CD4-positive, alpha-beta T cell treated with Interleukin-15 for 1 hour (primary cell): Measurements from ENCODE around the gene C12orf57.

ENCODE experiments used
- DNase-seq: peaks from one replicate; pipeline ENCODE4 v3.0.0-alpha.2; 2020

Gene C12orf57

DNA sequence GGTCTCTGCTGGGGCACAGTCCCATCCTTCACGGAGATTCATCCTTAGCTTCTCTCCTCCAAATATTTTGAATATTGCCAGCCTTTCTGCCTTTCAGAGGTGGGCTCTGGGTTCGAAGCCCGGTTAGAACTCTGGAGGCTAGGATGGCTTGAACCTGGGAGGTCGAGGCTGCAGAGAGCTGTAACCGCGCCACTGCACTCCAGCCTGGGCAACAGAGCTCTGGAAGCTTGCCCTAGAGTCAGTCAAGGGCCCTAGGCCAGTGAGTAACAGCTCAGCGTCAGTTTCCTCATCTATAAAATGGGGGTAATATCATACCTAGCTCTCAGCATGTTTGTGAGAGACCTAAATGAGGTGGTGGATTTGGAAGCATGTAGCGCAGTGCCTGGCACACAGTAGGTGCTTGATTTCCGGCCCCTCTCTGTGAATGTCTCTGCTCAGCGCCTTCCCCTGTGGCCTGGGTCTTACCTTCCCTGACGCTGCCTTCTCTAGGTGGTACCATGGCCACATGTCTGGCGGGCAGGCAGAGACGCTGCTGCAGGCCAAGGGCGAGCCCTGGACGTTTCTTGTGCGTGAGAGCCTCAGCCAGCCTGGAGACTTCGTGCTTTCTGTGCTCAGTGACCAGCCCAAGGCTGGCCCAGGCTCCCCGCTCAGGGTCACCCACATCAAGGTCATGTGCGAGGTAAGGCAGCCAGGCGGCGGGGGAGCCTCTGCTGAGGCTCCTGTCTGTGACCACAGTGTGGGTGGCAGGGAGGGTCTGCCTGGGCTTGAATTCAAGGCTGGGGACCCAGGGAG lies 10.7 kb downstream of the C12orf57 start:
- peak; percentile 15 for DNase-seq

DNA sequence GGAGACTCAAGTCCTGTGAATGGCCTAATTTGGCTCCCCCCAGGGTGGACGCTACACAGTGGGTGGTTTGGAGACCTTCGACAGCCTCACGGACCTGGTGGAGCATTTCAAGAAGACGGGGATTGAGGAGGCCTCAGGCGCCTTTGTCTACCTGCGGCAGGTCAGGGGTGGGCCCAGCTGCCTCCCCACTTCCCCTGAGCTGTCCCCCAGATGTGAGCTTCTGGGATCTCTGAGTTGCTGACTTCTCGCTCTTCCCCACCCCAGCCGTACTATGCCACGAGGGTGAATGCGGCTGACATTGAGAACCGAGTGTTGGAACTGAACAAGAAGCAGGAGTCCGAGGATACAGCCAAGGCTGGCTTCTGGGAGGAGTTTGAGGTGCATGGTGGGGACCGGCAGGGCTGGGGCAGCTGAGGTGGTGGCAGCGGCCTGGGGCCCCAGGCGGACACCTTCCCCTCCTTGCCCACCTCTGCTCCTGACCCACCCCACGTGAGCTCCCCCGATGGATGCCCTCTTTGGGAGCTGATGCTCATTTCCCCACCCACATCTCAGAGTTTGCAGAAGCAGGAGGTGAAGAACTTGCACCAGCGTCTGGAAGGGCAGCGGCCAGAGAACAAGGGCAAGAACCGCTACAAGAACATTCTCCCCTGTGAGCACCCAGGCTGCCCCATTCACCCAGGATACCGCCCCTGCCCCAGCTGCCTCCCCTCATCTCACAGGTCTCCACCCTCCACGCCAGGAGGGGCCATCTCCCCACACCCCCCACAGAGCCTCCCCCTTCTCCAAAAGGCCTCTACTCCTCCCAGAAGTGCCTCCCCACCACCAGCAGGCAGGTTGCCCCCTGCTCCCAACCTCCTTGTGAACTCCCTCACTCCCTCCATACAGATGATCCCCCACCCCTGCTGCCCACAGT lies 11.5 kb downstream of the C12orf57 start:
- DNase-seq: peak; percentile 18

DNA sequence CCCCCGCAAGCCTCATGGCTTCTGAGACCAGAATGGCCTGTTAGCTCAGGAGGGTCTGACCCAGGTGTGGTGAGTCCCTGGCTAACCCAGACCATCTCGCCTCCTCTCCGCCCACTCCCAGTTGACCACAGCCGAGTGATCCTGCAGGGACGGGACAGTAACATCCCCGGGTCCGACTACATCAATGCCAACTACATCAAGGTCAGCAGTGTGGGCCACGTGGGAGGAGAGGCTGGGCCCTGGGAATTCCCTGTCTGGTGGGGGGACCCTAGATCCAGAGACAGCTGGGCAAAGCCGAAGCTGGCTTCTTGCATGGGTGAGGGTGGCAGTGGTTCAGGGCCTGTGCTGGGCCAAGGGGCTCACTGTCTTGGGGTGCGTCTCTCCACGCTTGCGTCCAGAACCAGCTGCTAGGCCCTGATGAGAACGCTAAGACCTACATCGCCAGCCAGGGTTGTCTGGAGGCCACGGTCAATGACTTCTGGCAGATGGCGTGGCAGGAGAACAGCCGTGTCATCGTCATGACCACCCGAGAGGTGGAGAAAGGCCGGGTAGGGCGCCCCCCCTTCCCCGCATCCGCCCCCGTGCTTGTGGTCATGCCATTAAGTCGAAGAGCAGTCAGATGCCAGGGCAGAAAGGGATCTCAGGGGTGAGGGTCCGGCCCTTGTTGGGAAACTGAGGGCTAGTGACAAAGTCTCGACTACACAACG lies 12.4 kb downstream of the C12orf57 start:
- DNase-seq: no peak

- peak; percentile 49 for DNase-seq
These were observed 13.4 kb downstream of the C12orf57 start for GRCh38 chr12:6957151-6957701.

GRCh38 chr12:6957741-6958608 lies 14.2 kb downstream of the C12orf57 start:
- DNase-seq: no peak

DNA sequence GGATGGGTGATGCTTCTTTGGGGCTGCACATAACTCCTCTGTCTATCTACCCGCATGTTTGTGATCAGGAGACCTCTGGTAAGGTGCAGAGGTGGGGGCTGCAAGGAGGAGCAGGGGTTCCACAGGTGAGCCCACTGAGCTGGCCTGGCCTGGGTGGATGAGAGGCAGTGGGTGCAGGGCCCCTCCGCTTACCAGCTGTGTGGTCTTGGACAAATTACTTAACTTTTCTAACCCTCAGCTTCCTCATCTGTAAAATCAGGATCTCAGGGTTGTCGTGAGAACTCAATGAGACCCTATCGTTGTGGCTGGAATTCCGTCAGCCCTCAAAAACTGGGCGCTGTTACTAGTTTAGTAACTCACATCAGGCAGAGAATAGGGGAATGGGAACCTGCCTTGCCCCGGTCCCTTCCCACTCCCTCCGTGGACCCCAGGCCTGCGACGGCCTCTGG lies 14.8 kb downstream of the C12orf57 start:
- DNase-seq: no peak

DNA sequence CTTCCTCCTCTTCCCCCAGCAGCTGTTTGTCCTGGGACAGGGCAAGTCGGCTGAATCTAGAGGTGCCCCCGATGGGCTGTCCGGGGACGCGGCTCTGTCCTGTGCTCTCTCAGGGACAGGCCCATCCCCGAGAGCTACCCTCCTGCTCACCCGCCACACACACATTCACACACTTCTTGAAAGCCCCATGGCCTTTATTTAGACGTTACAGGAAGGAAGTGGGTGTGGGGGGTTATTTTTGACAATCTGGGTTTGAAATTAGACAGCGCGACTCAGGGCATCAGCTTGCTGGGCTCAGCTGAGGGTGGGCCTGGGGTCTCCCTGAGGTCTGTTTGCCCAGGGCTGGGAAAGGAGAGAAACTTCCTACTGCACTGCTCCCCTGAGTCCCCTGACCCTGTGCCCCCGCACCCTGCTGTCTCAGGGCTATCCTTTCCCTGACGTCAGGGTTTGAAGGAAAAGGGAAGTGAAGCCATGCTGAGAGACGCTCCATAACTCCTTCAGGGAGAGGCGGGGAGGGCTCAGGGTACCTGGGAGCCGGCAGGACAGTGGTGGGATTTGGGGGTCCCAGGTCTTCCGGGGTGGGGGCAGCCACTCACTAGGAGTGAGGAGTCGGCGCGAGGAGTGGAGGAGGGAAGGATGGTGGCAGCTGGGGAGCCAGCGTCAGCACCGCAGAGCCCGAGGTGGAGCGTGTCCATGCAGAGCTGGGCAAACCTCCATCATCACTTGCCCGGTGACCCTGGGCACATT lies 15.4 kb downstream of the C12orf57 start:
- peak; percentile 86 for DNase-seq

GRCh38 chr12:6959805-6960592 lies 16.2 kb downstream of the C12orf57 start:
- DNase-seq: no peak

DNA sequence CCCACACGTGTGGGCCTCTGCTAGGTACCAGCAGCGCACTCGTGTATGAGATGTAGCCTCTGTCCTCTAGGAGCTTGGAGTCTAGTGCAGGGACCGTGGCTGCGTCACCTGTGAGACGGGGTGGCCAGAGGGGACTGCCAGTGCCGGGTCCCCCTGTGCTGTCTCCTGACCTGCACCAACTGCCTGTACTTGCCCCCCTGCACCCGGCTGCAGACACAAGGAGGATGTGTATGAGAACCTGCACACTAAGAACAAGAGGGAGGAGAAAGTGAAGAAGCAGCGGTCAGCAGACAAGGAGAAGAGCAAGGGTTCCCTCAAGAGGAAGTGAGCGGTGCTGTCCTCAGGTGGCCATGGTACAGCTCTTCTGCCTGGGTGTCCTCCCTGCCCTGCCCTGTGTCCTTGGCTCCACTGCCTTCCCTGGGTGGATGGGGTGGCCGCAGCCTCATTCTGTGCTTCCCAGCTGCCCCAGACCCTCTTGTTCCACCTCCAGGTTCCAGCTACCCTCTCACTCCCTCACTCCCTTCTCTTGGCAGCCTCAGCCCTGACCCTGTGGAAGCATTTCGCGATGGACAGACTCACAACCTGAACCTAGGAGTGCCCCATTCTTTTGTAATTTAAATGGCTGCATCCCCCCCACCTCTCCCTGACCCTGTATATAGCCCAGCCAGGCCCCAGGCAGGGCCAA lies 16.9 kb downstream of the C12orf57 start:
- DNase-seq: peak; percentile 52

GRCh38 chr12:6961278-6961694 lies 17.5 kb downstream of the C12orf57 start:
- peak; percentile 93 for DNase-seq

GRCh38 chr12:6961695-6962284 lies 18.0 kb downstream of the C12orf57 start:
- DNase-seq: peak; percentile 51

- DNase-seq: no peak
These were observed 18.6 kb downstream of the C12orf57 start for GRCh38 chr12:6962285-6963015.

- DNase-seq: no peak
These were observed 19.4 kb downstream of the C12orf57 start for GRCh38 chr12:6963016-6963731.

DNA sequence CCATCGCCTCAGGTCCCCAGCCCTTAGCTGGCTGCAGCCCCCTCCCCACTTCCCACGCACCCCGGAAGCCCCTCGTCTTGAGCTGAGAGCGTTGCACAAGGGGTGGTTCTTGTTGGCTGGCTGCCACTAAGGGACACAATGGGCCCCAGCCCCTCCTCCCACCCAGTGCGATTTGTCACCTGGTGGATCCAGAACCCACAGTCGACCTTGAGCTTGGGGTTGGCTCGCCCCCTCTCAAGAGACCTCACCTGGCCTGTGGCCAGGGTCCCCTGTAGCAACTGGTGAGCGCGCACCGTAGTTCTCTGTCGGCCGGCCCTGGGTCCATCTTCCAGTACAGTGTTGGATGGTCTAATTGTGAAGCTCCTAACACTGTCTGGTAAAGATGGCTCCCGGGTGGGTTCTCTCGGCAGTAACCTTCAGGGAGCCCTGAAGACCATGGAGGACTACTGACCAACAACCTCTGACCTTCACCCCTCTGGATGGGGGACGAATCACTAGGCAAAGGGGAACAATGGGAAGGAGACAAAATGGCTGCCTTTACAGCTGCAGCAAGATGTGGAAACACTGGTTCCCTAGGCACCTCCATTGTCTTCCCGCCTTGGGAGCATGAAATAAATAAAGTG lies 20.1 kb downstream of the C12orf57 start:
- DNase-seq: no peak

- no peak for DNase-seq
These were observed 20.8 kb downstream of the C12orf57 start for GRCh38 chr12:6964605-6965025.

DNA sequence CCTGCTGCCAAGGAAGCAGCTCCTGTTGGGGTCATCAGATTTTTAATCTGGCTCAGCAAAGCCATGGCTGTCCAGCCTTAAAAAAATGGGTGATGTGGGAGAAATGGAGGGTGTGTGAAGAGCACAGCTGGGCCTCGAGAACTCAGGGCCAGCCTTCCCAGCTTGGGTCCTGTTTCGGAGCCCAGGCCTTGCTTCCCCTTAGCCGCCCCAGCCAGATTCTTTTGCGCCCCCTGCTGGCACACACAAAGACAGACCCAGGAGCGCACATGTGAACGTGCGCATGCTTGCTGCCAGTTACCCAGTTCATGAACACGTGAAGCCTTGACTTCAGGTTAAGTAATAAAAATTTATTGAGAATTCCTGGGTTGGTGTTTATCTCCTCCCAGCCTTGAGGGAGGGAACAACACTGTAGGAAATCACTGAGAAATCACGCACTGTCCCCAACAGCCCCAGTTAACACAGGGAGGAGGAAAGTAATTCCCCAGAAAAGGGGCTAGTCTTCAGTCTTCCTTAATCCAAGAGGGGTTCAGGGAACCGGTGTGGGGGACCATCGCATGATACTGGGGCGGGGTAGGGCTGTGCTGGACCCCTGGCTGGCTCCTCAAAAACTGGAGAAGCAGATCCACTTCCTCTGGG lies 21.3 kb downstream of the C12orf57 start:
- DNase-seq: peak; percentile 90

DNA sequence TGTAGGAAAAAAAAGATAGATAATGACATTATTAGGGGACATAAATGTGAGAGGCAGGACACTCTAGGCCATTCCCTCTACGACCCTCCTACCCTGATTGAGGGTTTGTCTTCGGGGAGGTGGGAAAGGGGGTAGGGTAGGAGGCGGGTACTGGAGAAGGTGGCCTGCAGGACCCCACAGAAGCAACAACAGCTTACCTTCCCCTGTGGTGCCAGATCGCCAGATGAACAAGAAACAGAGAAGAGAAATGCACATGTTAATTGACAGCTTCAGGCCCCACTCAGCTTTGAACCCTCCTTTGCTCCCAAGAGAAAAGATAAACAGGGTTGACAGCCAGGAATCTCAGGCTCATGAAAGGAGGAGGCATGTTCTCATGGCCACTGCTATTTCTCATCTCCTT lies 21.9 kb downstream of the C12orf57 start:
- no peak for DNase-seq
